Measurements from ENCODE around the gene KRTAP4-8. TPM values are rescaled to one million over a fixed set of nuclear protein-coding genes. Genes with fewer than 3 reads are reported as not detected.
"Not testable (repeated sequence)": the region's sequence is repeated elsewhere in the genome, so short reads cannot be mapped to it uniquely, and the experiment has no call there.

The KRTAP4-8 gene
- total RNA-seq, 1 donor from 2014 or later = not detected

GRCh38 chr17:41065829-41066624 is 31.9 kb downstream of the KRTAP4-8 start, which contains the start of gene KRTAP2-4:
TSS of gene KRTAP2-4 (minus strand) at chr17:41065879. CDS start at chr17:41065845, 34 bp downstream.
- no peaks in the 10 kb centered on the region for H3K9me3 ChIP-seq
- no peaks in the 10 kb centered on the region for H3K36me3 ChIP-seq
- H3K4me3 ChIP-seq = no peak within 1 kb of the TSS
- intact Hi-C loops (cut with DNase I) = no loop called here
- DNase-seq (ENCODE audit: extremely low spot score in 2 of 2) = no peak
- H3K27me3 ChIP-seq = no peaks in the 10 kb centered on the region
- peaks cover 17% of the 10 kb centered on the region for H3K4me1 ChIP-seq
- TF ChIP-seq POLR2A (IDR thresholded peaks at IDR 0.05) = no peak
- no peak for TF ChIP-seq POLR2AphosphoS5 (IDR thresholded peaks at IDR 0.05; ENCODE audit: insufficient read depth in 1 of 2, low read depth in 1 of 2)
- TF ChIP-seq CTCF (IDR thresholded peaks at IDR 0.05) = no peak
- H3K27ac ChIP-seq = no peak within 1 kb of the TSS

- intact Hi-C loops (cut with DNase I) = not testable (repeated sequence)
Measured at GRCh38 chr17:41065016-41065689, 32.8 kb downstream of the KRTAP4-8 start.

GRCh38 chr17:41064301-41064700 is 33.6 kb downstream of the KRTAP4-8 start:
- Histone ChIP-seq H3K9me3 (no peaks in the 10 kb centered on the region), H3K36me3 (no peaks in the 10 kb centered on the region), H3K27me3 (no peaks in the 10 kb centered on the region), H3K4me3 (no peak overlapping the region), H3K27ac (no peak overlapping the region), H3K4me1 (peaks cover 22% of the 10 kb centered on the region)
- TF ChIP-seq POLR2AphosphoS5 (IDR thresholded peaks at IDR 0.05; ENCODE audit: insufficient read depth in 1 of 2, low read depth in 1 of 2) = no peak
- no peak for TF ChIP-seq CTCF (IDR thresholded peaks at IDR 0.05)
- TF ChIP-seq POLR2A (IDR thresholded peaks at IDR 0.05) = no peak
- DNase-seq (ENCODE audit: extremely low spot score in 2 of 2) = no peak
- intact Hi-C loops (cut with DNase I) = no loop called here

More at GRCh38 chr17:41065016-41065689, 32.8 kb downstream of the KRTAP4-8 start:
- not testable (repeated sequence) for H3K4me3 ChIP-seq; H3K9me3 ChIP-seq; H3K27me3 ChIP-seq; H3K27ac ChIP-seq; H3K36me3 ChIP-seq; DNase-seq (ENCODE audit: extremely low spot score in 2 of 2)
- H3K4me1 ChIP-seq = peaks cover 22% of the 10 kb centered on the region

- peak overlapping the region; percentile 2 for H3K27ac ChIP-seq
- no peaks in the 10 kb centered on the region for H3K36me3 ChIP-seq
- no peaks in the 10 kb centered on the region for H3K27me3 ChIP-seq
- intact Hi-C loops (cut with DNase I) = no loop called here
- H3K9me3 ChIP-seq = no peaks in the 10 kb centered on the region
- DNase-seq (ENCODE audit: extremely low spot score in 2 of 2) = no peak
- H3K4me3 ChIP-seq = no peak overlapping the region
- TF ChIP-seq POLR2AphosphoS5 (IDR thresholded peaks at IDR 0.05; ENCODE audit: insufficient read depth in 1 of 2, low read depth in 1 of 2) (no peak), CTCF (IDR thresholded peaks at IDR 0.05) (no peak), POLR2A (IDR thresholded peaks at IDR 0.05) (no peak)
- H3K4me1 ChIP-seq = peaks cover 22% of the 10 kb centered on the region
Measured at GRCh38 chr17:41063449-41063848, 34.5 kb downstream of the KRTAP4-8 start.

GRCh38 chr17:41061964-41062363 is 36.0 kb downstream of the KRTAP4-8 start:
- no peaks in the 10 kb centered on the region for H3K9me3 ChIP-seq
- no peak for DNase-seq (ENCODE audit: extremely low spot score in 2 of 2)
- peaks cover 22% of the 10 kb centered on the region for H3K4me1 ChIP-seq
- intact Hi-C loops (cut with DNase I) = no loop called here
- TF ChIP-seq POLR2AphosphoS5 (IDR thresholded peaks at IDR 0.05; ENCODE audit: insufficient read depth in 1 of 2, low read depth in 1 of 2) = no peak
- no peak for TF ChIP-seq POLR2A (IDR thresholded peaks at IDR 0.05)
- TF ChIP-seq CTCF (IDR thresholded peaks at IDR 0.05) = no peak
- peak overlapping the region; percentile 30 for H3K27ac ChIP-seq
- H3K36me3 ChIP-seq = no peaks in the 10 kb centered on the region
- H3K27me3 ChIP-seq = no peaks in the 10 kb centered on the region
- H3K4me3 ChIP-seq = no peak overlapping the region
